ENCODE measurements around the gene FOXE1.

The FOXE1 gene

DNA sequence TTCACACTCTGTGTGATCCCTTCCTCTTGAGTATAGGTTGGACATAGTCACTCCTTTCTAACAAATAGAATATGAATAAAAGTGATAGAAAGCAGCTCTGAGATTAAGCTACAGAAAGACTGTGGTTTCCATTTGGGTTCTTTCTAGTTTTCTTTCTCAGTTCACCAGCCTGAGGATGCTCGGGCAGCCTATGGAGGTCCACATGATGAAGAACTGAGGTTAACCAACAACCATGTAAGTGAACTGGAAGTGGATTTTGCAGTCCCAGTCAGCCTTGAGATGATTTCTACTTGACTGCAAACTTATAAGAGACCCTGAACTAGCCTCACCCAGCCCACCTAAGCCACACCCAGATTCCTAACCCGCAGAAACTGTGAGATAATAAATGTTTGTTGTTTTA, 10.1 kb upstream of the FOXE1 start:
- Histone ChIP-seq H4K20me1 (ENCODE audit: insufficient read depth, low read length, poor library complexity, severe bottlenecking) (no peaks in the 10 kb centered on the region), H3K27me3 (ENCODE audit: insufficient read depth, low read length, poor library complexity, severe bottlenecking) (no peaks in the 10 kb centered on the region), H3K4me1 (ENCODE audit: insufficient read depth, low read length, poor library complexity, severe bottlenecking) (no peaks in the 10 kb centered on the region), H3K9me3 (ENCODE audit: insufficient read depth, low read depth, low read length) (no peaks in the 10 kb centered on the region), H3K4me3 (ENCODE audit: low read length, poor library complexity, severe bottlenecking) (no peak overlapping the region), H3K79me2 (ENCODE audit: insufficient read depth, low read length) (no peaks in the 10 kb centered on the region), H3K4me2 (ENCODE audit: low read depth, low read length, poor library complexity, severe bottlenecking) (no peak overlapping the region), H3K9me2 (replicated peaks; ENCODE audit: low read depth, low read length) (no peaks in the 10 kb centered on the region), H3F3A (ENCODE audit: low read depth) (no peaks in the 10 kb centered on the region), H3K9ac (ENCODE audit: low read depth, low read length, poor library complexity, severe bottlenecking) (no peak overlapping the region), H3K36me3 (ENCODE audit: insufficient read depth, low read length) (no peaks in the 10 kb centered on the region), H2AFZ (ENCODE audit: low read length) (no peak overlapping the region)
- TF ChIP-seq EZH2phosphoT487 (IDR thresholded peaks at IDR 0.05; ENCODE audit: borderline replicate concordance): no peak
- TF ChIP-seq, protein P1, sequence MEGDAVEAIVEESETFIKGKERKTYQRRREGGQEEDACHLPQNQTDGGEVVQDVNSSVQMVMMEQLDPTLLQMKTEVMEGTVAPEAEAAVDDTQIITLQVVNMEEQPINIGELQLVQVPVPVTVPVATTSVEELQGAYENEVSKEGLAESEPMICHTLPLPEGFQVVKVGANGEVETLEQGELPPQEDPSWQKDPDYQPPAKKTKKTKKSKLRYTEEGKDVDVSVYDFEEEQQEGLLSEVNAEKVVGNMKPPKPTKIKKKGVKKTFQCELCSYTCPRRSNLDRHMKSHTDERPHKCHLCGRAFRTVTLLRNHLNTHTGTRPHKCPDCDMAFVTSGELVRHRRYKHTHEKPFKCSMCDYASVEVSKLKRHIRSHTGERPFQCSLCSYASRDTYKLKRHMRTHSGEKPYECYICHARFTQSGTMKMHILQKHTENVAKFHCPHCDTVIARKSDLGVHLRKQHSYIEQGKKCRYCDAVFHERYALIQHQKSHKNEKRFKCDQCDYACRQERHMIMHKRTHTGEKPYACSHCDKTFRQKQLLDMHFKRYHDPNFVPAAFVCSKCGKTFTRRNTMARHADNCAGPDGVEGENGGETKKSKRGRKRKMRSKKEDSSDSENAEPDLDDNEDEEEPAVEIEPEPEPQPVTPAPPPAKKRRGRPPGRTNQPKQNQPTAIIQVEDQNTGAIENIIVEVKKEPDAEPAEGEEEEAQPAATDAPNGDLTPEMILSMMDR (conservative IDR thresholded peaks at IDR 0.05; ENCODE audit: low read length): no peak

DNA sequence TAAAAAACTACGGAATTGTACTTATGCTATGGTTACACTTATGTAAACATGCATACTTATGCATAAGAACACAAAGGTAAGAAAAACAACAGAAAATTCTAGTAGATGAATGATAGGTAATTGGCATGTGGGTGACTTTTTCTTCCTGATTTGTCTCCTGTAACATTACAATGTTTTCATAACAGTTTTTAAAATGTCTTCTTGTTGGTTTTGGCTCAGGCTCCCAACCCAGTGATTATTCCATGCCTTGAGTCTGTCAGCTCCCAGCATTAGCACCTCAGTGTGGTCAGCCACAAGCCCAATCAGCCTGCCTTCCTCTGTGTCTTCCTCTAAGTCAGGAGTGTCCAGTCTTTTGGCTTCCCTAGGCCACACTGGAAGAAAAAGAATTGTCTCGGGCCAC, 7.9 kb upstream of the FOXE1 start:
- no peak overlapping the region for H2AFZ ChIP-seq (ENCODE audit: low read length)
- H3K9me3 ChIP-seq (ENCODE audit: insufficient read depth, low read depth, low read length): no peaks in the 10 kb centered on the region
- no peaks in the 10 kb centered on the region for H3F3A ChIP-seq (ENCODE audit: low read depth)
- no peaks in the 10 kb centered on the region for H3K36me3 ChIP-seq (ENCODE audit: insufficient read depth, low read length)
- no peaks in the 10 kb centered on the region for H4K20me1 ChIP-seq (ENCODE audit: insufficient read depth, low read length, poor library complexity, severe bottlenecking)
- no peaks in the 10 kb centered on the region for H3K27me3 ChIP-seq (ENCODE audit: insufficient read depth, low read length, poor library complexity, severe bottlenecking)
- H3K4me1 ChIP-seq (ENCODE audit: insufficient read depth, low read length, poor library complexity, severe bottlenecking): no peaks in the 10 kb centered on the region
- TF ChIP-seq EZH2phosphoT487 (IDR thresholded peaks at IDR 0.05; ENCODE audit: borderline replicate concordance): no peak
- TF ChIP-seq, protein P1 (conservative IDR thresholded peaks at IDR 0.05; ENCODE audit: low read length): no peak
- H3K79me2 ChIP-seq (ENCODE audit: insufficient read depth, low read length): no peaks in the 10 kb centered on the region
- no peak overlapping the region for H3K9ac ChIP-seq (ENCODE audit: low read depth, low read length, poor library complexity, severe bottlenecking)
- no peak overlapping the region for H3K4me3 ChIP-seq (ENCODE audit: low read length, poor library complexity, severe bottlenecking)
- no peaks in the 10 kb centered on the region for H3K9me2 ChIP-seq (replicated peaks; ENCODE audit: low read depth, low read length)
- no peak overlapping the region for H3K4me2 ChIP-seq (ENCODE audit: low read depth, low read length, poor library complexity, severe bottlenecking)

DNA sequence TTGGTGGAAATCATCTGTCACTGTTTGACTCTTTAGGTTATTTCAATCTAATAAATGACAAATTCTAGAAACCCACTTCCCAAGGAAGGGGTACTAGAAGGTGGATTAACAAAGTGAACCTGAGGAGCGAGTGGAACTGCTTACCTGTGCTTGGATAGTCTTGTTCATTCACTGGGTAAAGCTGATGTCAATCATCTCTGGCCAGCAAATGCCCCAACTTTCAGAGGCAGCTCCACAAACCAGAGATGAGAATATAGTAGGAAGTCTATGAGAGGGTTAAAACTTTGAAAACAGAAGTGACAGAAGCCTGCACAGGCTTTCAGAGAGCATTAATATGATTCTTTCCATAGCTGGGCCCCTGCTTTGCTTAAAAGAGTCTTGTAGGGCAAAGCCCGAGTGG, 7.3 kb upstream of the FOXE1 start:
- Histone ChIP-seq H3K27me3 (ENCODE audit: insufficient read depth, low read length, poor library complexity, severe bottlenecking) (no peaks in the 10 kb centered on the region), H3K4me3 (ENCODE audit: low read length, poor library complexity, severe bottlenecking) (no peak overlapping the region), H3K4me2 (ENCODE audit: low read depth, low read length, poor library complexity, severe bottlenecking) (no peak overlapping the region), H3K9ac (ENCODE audit: low read depth, low read length, poor library complexity, severe bottlenecking) (no peak overlapping the region), H3K9me3 (ENCODE audit: insufficient read depth, low read depth, low read length) (no peaks in the 10 kb centered on the region), H3K36me3 (ENCODE audit: insufficient read depth, low read length) (no peaks in the 10 kb centered on the region), H4K20me1 (ENCODE audit: insufficient read depth, low read length, poor library complexity, severe bottlenecking) (no peaks in the 10 kb centered on the region), H3K79me2 (ENCODE audit: insufficient read depth, low read length) (no peaks in the 10 kb centered on the region), H3F3A (ENCODE audit: low read depth) (no peaks in the 10 kb centered on the region), H3K9me2 (replicated peaks; ENCODE audit: low read depth, low read length) (no peaks in the 10 kb centered on the region), H2AFZ (ENCODE audit: low read length) (no peak overlapping the region), H3K4me1 (ENCODE audit: insufficient read depth, low read length, poor library complexity, severe bottlenecking) (no peaks in the 10 kb centered on the region)
- TF ChIP-seq EZH2phosphoT487 (IDR thresholded peaks at IDR 0.05; ENCODE audit: borderline replicate concordance): no peak
- TF ChIP-seq, protein P1 (conservative IDR thresholded peaks at IDR 0.05; ENCODE audit: low read length): no peak
